IMR-90 (cell line): ENCODE results near the gene ABHD18. TPM values are rescaled to one million over a fixed set of nuclear protein-coding genes. Genes with fewer than 3 reads are reported as not detected.
"Not testable (repeated sequence)": the region's sequence is repeated elsewhere in the genome, so short reads cannot be mapped to it uniquely, and the experiment has no call there.

Experiments
- ATAC-seq: fragments of 200-7000 bp; cut with Tn5 transposase; 2 replicates; pipeline ENCODE4 v1.9.1; 2020; ENCODE audit warnings: low read depth, mild to moderate bottlenecking, moderate library complexity
- BruUV-seq: library from RNA; stranded (reverse); fragments of 400-500 nt; replicated peaks from 2 replicates; lab custom pipeline; 2021; lab: Mats Ljungman, UMichigan
- CTCF ChIA-PET: fragments of 300-600 bp; formaldehyde crosslinking; extraction: SDS; loops from one replicate; lab custom pipeline; 2021; ENCODE audit warnings: antibody characterized with exemption; lab: Yijun Ruan, JAX
- POLR2A ChIA-PET: fragments of 300-600 bp; sonication (Branson Sonifier 250); formaldehyde crosslinking; loops from one replicate; lab custom pipeline; 2022; ENCODE audit warnings: antibody characterized with exemption; ENCODE audit not compliant: unreplicated experiment; lab: Charles Lee
- DNase-seq: peaks from one replicate; pipeline ENCODE4 v3.0.0; 2013
- H2AFZ ChIP-seq: replicated peaks from 2 replicates; pipeline ENCODE3; 2013; ENCODE audit warnings: low read length, mild to moderate bottlenecking; ENCODE audit not compliant: poor library complexity
- H2AK5ac ChIP-seq: 2 replicates; pipeline ENCODE4 v1.6.1; 2013; ENCODE audit warnings: low read depth, low read length, inconsistent platforms
- H2AK9ac ChIP-seq: replicated peaks from 2 replicates; pipeline ENCODE3; 2013; ENCODE audit warnings: mild to moderate bottlenecking, low read depth, low read length, moderate library complexity; ENCODE audit not compliant: poor library complexity
- H2BK120ac ChIP-seq: 2 replicates; pipeline ENCODE4 v1.6.1; 2013; ENCODE audit warnings: low read depth, low read length, inconsistent platforms
- H2BK15ac ChIP-seq: 3 replicates; pipeline ENCODE4 v1.6.1; 2013; ENCODE audit warnings: low read depth, low read length, inconsistent platforms
- H2BK20ac ChIP-seq: 2 replicates; pipeline ENCODE4 v1.6.1; 2013; ENCODE audit warnings: low read depth, mild to moderate bottlenecking, inconsistent platforms, low read length, moderate library complexity
- H2BK5ac ChIP-seq: 2 replicates; pipeline ENCODE4 v1.6.1; 2013; ENCODE audit warnings: mild to moderate bottlenecking, low read depth, low read length, inconsistent platforms; ENCODE audit not compliant: poor library complexity, severe bottlenecking
- H3K14ac ChIP-seq: replicated peaks from 2 replicates; pipeline ENCODE4 v1.6.1; 2013; ENCODE audit warnings: low read depth, low read length, inconsistent platforms
- H3K18ac ChIP-seq: 2 replicates; pipeline ENCODE4 v1.6.1; 2013; ENCODE audit warnings: low read depth, low read length, control low read depth
- H3K23ac ChIP-seq: 2 replicates; pipeline ENCODE4 v1.6.1; 2013; ENCODE audit warnings: low read depth, low read length, inconsistent platforms
- H3K27ac ChIP-seq: 2 replicates; pipeline ENCODE4 v1.5.1; 2013; ENCODE audit warnings: mild to moderate bottlenecking, control low read depth, low read length; ENCODE audit not compliant: insufficient read depth
- H3K27me3 ChIP-seq: 2 replicates; pipeline ENCODE4 v1.6.1; 2013; ENCODE audit warnings: low read length; ENCODE audit not compliant: control insufficient read depth, insufficient read depth
- H3K36me3 ChIP-seq: 2 replicates; pipeline ENCODE4 v1.6.1; 2013; ENCODE audit warnings: low read length, mixed read lengths; ENCODE audit not compliant: control insufficient read depth, insufficient read depth
- H3K4ac ChIP-seq: 2 replicates; pipeline ENCODE4 v1.6.1; 2013; ENCODE audit warnings: low read depth, low read length, inconsistent platforms
- H3K4me1 ChIP-seq: 2 replicates; pipeline ENCODE4 v1.6.1; 2013; ENCODE audit warnings: low read length, mixed read lengths; ENCODE audit not compliant: control insufficient read depth, insufficient read depth
- H3K4me2 ChIP-seq: 2 replicates; pipeline ENCODE4 v1.6.1; 2013; ENCODE audit warnings: low read depth, mild to moderate bottlenecking, control low read depth, low read length, moderate library complexity
- H3K4me3 ChIP-seq: 2 replicates; pipeline ENCODE4 v1.5.1; 2013; ENCODE audit warnings: low read depth, mild to moderate bottlenecking, control low read depth, low read length, moderate library complexity; ENCODE audit not compliant: insufficient read depth
- H3K56ac ChIP-seq: 2 replicates; pipeline ENCODE4 v1.6.1; 2013; ENCODE audit warnings: low read length, inconsistent platforms; ENCODE audit not compliant: insufficient read depth; ENCODE audit errors: extremely low read depth
- H3K79me1 ChIP-seq, 2 experiments: 2 replicates each; pipeline ENCODE4 v1.6.1; 2013; ENCODE audit warnings: low read length in 2 of 2, inconsistent platforms in 1 of 2, low read depth in 1 of 2
- H3K9ac ChIP-seq: 2 replicates; pipeline ENCODE4 v1.6.1; 2013; ENCODE audit warnings: low read depth, low read length, control low read depth
- H3K9me1 ChIP-seq: 2 replicates; pipeline ENCODE4 v1.6.1; 2013; ENCODE audit warnings: low read length, inconsistent platforms; ENCODE audit not compliant: insufficient read depth
- H3K9me3 ChIP-seq: 2 replicates; pipeline ENCODE4 v1.6.1; 2013; ENCODE audit warnings: low read length; ENCODE audit not compliant: control insufficient read depth, insufficient read depth
- H4K20me1 ChIP-seq: 2 replicates; pipeline ENCODE4 v1.6.1; 2013; ENCODE audit warnings: low read length, inconsistent platforms; ENCODE audit not compliant: insufficient read depth
- H4K5ac ChIP-seq: 2 replicates; pipeline ENCODE4 v1.6.1; 2013; ENCODE audit warnings: mild to moderate bottlenecking, low read depth, low read length, control low read depth
- H4K8ac ChIP-seq, 2 experiments: 2 replicates each; pipeline ENCODE4 v1.6.1; 2013; ENCODE audit warnings: low read depth in 2 of 2, low read length in 2 of 2, control low read depth in 1 of 2, inconsistent platforms in 1 of 2
- H4K91ac ChIP-seq: 2 replicates; pipeline ENCODE4 v1.6.1; 2013; ENCODE audit warnings: low read depth, low read length, inconsistent platforms; ENCODE audit not compliant: insufficient read depth
- BHLHE40 ChIP-seq: fragments of 150-350 bp; IDR thresholded peaks from 2 replicates; pipeline ENCODE4 v1.6.1; 2016; ENCODE audit warnings: mild to moderate bottlenecking, low read depth, low read length
- POLR2A ChIP-seq: IDR thresholded peaks from 2 replicates; pipeline ENCODE4 v1.6.1; 2012; ENCODE audit warnings: mild to moderate bottlenecking, low read depth, low read length
- SMC3 ChIP-seq: fragments of 150-350 bp; IDR thresholded peaks from 2 replicates; pipeline ENCODE4 v1.6.1; 2016; ENCODE audit warnings: low read depth, mild to moderate bottlenecking, antibody characterized with exemption, low read length, moderate library complexity
- WGBS, 2 experiments: methylation state at CpG; one replicate each; pipeline versions ENCODE4 v1.1.5 to v1.1.7; 2013; ENCODE audit warnings: missing lambda C conversion rate in 2 of 2; ENCODE audit not compliant: insufficient read length in 1 of 2; ENCODE audit errors: extremely low coverage in 2 of 2; 5-methylcytosine and 5-hydroxymethylcytosine counted together
- dilution Hi-C: fragments of 300-500 bp; cut with HindIII; formaldehyde crosslinking; loops from one replicate; pipeline ENCODE4 v1.14.3; 2018; ENCODE audit warnings: low sequenced_read_pairs; ENCODE audit not compliant: unreplicated experiment
- in situ Hi-C: fragments of 300-500 bp; cut with MboI; formaldehyde crosslinking; loops from 3 replicates; pipeline ENCODE4 v1.14.3; 2019; ENCODE audit warnings: low sequenced_read_pairs, inconsistent platforms, mixed read lengths
- intact Hi-C: fragments of 100-400 bp; cut with micrococcal nuclease; formaldehyde crosslinking; loops from 2 replicates; pipeline ENCODE4 v1.10.0; 2022
- polyA plus RNA-seq, 3 experiments: library from polyadenylated mRNA; depleted of rRNA; stranded (reverse); fragments of >200 nt; gene quantifications; 2 replicates each; pipeline ENCODE4 v1.2.3, GENCODE V29; 2012; ENCODE audit warnings: low replicate concordance in 1 of 3
- total RNA-seq: library from RNA; depleted of rRNA; stranded (reverse); fragments of >200 nt; gene quantifications from 2 replicates; pipeline ENCODE4 v1.2.3, GENCODE V29; 2012

Gene ABHD18
- total and polyA plus RNA-seq, 2 of the 4 experiments (the other 2 are of a cell fraction), result 2.4 to 4.3 TPM

DNA sequence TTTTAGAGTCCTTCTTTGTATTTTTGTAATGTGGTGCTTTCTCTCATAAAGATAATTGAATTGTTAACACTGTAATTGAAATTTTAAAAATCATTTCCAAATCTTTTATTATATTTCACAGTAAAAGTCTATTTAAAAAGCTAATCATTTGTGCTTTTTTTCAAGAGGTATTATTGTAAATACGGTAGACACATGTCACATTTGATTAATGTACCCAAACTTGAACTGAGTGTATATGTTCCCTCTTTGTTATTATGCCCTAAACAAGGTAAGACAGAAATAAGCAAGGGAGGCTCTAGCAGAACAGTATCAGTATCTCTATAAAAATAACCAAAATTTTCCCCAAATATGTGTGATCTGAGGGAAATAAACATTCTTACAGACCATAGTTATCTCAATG lies 74.4 kb downstream of the ABHD18 start:
- Histone ChIP-seq H3K4me2 (no peak overlapping the region), H3K9me1 (no peaks in the 10 kb centered on the region), H2BK120ac (no peak overlapping the region), H3K4me1 (no peaks in the 10 kb centered on the region), H3K79me1 (no peaks in the 10 kb centered on the region), H2AK5ac (no peak overlapping the region), H3K4me3 (no peak overlapping the region), H4K8ac (no peak overlapping the region), H3K36me3 (no peaks in the 10 kb centered on the region), H2BK5ac (no peak overlapping the region), H3K9ac (no peak overlapping the region), H3K56ac (no peak overlapping the region), H3K4ac (no peak overlapping the region), H3K23ac (no peak overlapping the region), H2BK20ac (no peak overlapping the region), H3K18ac (no peak overlapping the region), H3K27ac (no peak overlapping the region), H4K20me1 (no peaks in the 10 kb centered on the region), H4K5ac (no peak overlapping the region), H3K9me3 (no peaks in the 10 kb centered on the region), H2AFZ (no peak overlapping the region), H2AK9ac (no peak overlapping the region), H3K14ac (no peak overlapping the region), H2BK15ac (no peak overlapping the region), H3K27me3 (no peaks in the 10 kb centered on the region), H4K91ac (no peak overlapping the region)
- ChIA-PET CTCF (no interaction called here), POLR2A (interaction anchor here (0.6 kb wide), 1 partner anchor 19 kb away, joined by 3 read pairs; no protein-coding TSS in a partner anchor)
- no peak for DNase-seq
- in situ Hi-C loops, result no loop called here
- TF ChIP-seq POLR2A, result no peak
- no peak for TF ChIP-seq BHLHE40
- no peak for TF ChIP-seq SMC3
- BruUV-seq, result no TSS peak
- dilution Hi-C loops, result no loop called here
- ATAC-seq, result no peak
- WGBS, 2 experiments, result no CpG with 5 or more reads among the region's 1 CpG
- intact Hi-C loops, result no loop called here

GRCh38 chr4:128047019-128047418 lies 81.8 kb downstream of the ABHD18 start:
- POLR2A ChIA-PET, H4K5ac ChIP-seq, CTCF ChIA-PET, H4K20me1 ChIP-seq, in situ Hi-C loops, H3K9me1 ChIP-seq, H3K18ac ChIP-seq, H3K4me1 ChIP-seq, H3K4me3 ChIP-seq, H4K8ac ChIP-seq, H2BK20ac ChIP-seq, ATAC-seq, H3K4ac ChIP-seq, H3K23ac ChIP-seq, H3K27ac ChIP-seq, H3K9me3 ChIP-seq, H2AFZ ChIP-seq, H2BK120ac ChIP-seq, H3K36me3 ChIP-seq, DNase-seq, H3K79me1 ChIP-seq, H3K9ac ChIP-seq, H2AK9ac ChIP-seq, H2BK15ac ChIP-seq, BruUV-seq, H3K4me2 ChIP-seq, intact Hi-C loops, H3K14ac ChIP-seq, H3K27me3 ChIP-seq, H3K56ac ChIP-seq, H2AK5ac ChIP-seq, H2BK5ac ChIP-seq, H4K91ac ChIP-seq, dilution Hi-C loops: not testable (repeated sequence)
- WGBS, 2 experiments, result no CpG with 5 or more reads among the region's 9 CpGs
